Liver (tissue), 3 donors: Measurements from ENCODE around the gene FCGR3A.
"Not testable (repeated sequence)": the region's sequence is repeated elsewhere in the genome, so short reads cannot be mapped to it uniquely, and the experiment has no call there.

Experiments used
- ATF3 ChIP-seq: IDR thresholded peaks from 2 replicates; pipeline ENCODE4 v1.6.1; 2016; ENCODE audit warnings: antibody characterized with exemption
- CTCF ChIP-seq: fragments of 150-350 bp; IDR thresholded peaks from 2 replicates; pipeline ENCODE4 v1.5.1; 2017; ENCODE audit warnings: improper control_type of control experiment, low read depth, low read length; ENCODE audit not compliant: missing input control
- EGR1 ChIP-seq, 2 donors: IDR thresholded peaks; 2 replicates each; pipeline ENCODE4 v1.6.1; 2016 to 2018; ENCODE audit warnings: antibody characterized with exemption in 2 of 2, low read depth in 2 of 2
- HNF4G ChIP-seq: IDR thresholded peaks from 2 replicates; pipeline ENCODE4 v1.6.1; 2016; ENCODE audit warnings: antibody characterized with exemption
- MAX ChIP-seq: IDR thresholded peaks from 2 replicates; pipeline ENCODE4 v1.6.1; 2016; ENCODE audit warnings: antibody characterized with exemption
- REST ChIP-seq: IDR thresholded peaks from 2 replicates; pipeline ENCODE4 v1.6.1; 2016; ENCODE audit warnings: antibody characterized with exemption, mild to moderate bottlenecking
- TF ChIP-seq, protein P1 (sequence below): IDR thresholded peaks from 2 replicates; pipeline ENCODE4 v1.6.1; 2016; ENCODE audit warnings: antibody characterized with exemption
- donor health status: healthy.
- donor health status: healthy.

DNA sequence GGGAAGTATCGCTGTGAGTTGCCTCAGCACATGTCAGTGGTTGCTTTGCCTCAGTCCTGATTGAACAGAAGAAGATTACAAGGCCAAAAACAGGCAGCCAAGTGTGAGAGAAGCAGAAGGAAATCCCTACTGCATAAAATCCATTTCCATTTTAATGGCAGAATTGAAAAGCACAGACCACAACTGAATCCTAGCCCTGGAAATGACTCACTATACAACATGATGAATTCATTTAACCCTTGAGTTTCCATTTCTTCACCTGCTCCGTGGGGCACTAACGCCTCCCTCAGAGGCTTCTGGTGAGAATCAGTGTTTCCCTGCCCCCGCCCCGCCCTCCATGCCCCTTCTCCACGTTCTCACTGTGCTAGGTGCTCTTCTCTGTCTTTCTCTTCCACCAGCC lies 40.3 kb upstream of the FCGR3A start:
- not testable (repeated sequence) for TF ChIP-seq CTCF; MAX; ATF3; REST; HNF4G; EGR1 (IDR thresholded peaks at IDR 0.05; ENCODE audit: low read depth in 2 of 2)
- TF ChIP-seq, protein P1, sequence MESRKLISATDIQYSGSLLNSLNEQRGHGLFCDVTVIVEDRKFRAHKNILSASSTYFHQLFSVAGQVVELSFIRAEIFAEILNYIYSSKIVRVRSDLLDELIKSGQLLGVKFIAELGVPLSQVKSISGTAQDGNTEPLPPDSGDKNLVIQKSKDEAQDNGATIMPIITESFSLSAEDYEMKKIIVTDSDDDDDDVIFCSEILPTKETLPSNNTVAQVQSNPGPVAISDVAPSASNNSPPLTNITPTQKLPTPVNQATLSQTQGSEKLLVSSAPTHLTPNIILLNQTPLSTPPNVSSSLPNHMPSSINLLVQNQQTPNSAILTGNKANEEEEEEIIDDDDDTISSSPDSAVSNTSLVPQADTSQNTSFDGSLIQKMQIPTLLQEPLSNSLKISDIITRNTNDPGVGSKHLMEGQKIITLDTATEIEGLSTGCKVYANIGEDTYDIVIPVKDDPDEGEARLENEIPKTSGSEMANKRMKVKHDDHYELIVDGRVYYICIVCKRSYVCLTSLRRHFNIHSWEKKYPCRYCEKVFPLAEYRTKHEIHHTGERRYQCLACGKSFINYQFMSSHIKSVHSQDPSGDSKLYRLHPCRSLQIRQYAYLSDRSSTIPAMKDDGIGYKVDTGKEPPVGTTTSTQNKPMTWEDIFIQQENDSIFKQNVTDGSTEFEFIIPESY: not testable (repeated sequence)
